Posterior cingulate gyrus (tissue), 11 donors: Measurements from ENCODE around the gene FOXP1.
A peak's percentile ranks its signal among the peaks of the same experiment; 100 is the strongest.
"Not testable (repeated sequence)": the region's sequence is repeated elsewhere in the genome, so short reads cannot be mapped to it uniquely, and the experiment has no call there.

ENCODE experiments used
- DNase-seq, 10 donors: peaks; one replicate each; pipeline versions ENCODE4 v3.0.0 to v3.0.0-alpha.2; 2020 to 2021; ENCODE audit warnings: mixed read lengths in 3 of 10
- intact Hi-C: fragments of 100-400 bp; cut with DNase I; formaldehyde crosslinking; loops from one replicate; pipeline ENCODE4 v1.15.1; 2023

FOXP1 gene

GRCh38 chr3:71542521-71543370 lies 40.8 kb downstream of the FOXP1 start:
- intact Hi-C loops = loop anchor here (5.0 kb wide), 1 partner anchor 40 kb away; the partner anchor contains the start of gene FOXP1
- DNase-seq = peak; percentile 47 to 96 (median 64)

- DNase-seq = no peak
- intact Hi-C loops = loop anchor here (5.0 kb wide), 1 partner anchor 41 kb away; the partner anchor contains the start of gene FOXP1
Measured at GRCh38 chr3:71541313-71541712, 42.2 kb downstream of the FOXP1 start.

- intact Hi-C loops = no loop called here
- DNase-seq = no peak
Measured at GRCh38 chr3:71537211-71537611, 46.3 kb downstream of the FOXP1 start.

GRCh38 chr3:71536376-71536965 lies 47.1 kb downstream of the FOXP1 start:
- intact Hi-C loops = no loop called here
- DNase-seq = no peak

- intact Hi-C loops = no loop called here
- no peak for DNase-seq
Measured at GRCh38 chr3:71533588-71533987, 49.9 kb downstream of the FOXP1 start.

- intact Hi-C loops = no loop called here
- DNase-seq = no peak
Measured at GRCh38 chr3:71532639-71533395, 50.7 kb downstream of the FOXP1 start.

- DNase-seq = no peak
- intact Hi-C loops = no loop called here
Measured at GRCh38 chr3:71530903-71531530, 52.5 kb downstream of the FOXP1 start.

GRCh38 chr3:71528816-71529215 lies 54.7 kb downstream of the FOXP1 start:
- no peak for DNase-seq

GRCh38 chr3:71526448-71526847 lies 57.1 kb downstream of the FOXP1 start:
- DNase-seq, intact Hi-C loops: not testable (repeated sequence)

More at GRCh38 chr3:71528816-71529215, 54.7 kb downstream of the FOXP1 start:
- intact Hi-C loops = no loop called here

GRCh38 chr3:71525391-71525790 lies 58.1 kb downstream of the FOXP1 start:
- DNase-seq = no peak
- intact Hi-C loops = no loop called here

- intact Hi-C loops = no loop called here
- no peak for DNase-seq
Measured at GRCh38 chr3:71524672-71525071, 58.9 kb downstream of the FOXP1 start.

- DNase-seq = no peak
- intact Hi-C loops = no loop called here
Measured at GRCh38 chr3:71523628-71524027, 59.9 kb downstream of the FOXP1 start.

GRCh38 chr3:71521940-71522876 lies 61.3 kb downstream of the FOXP1 start:
- intact Hi-C loops = no loop called here
- DNase-seq = no peak

- DNase-seq = no peak
- intact Hi-C loops = no loop called here
Measured at GRCh38 chr3:71521021-71521352, 62.5 kb downstream of the FOXP1 start.

GRCh38 chr3:71520161-71521020 lies 63.1 kb downstream of the FOXP1 start:
- intact Hi-C loops = no loop called here
- no peak for DNase-seq

GRCh38 chr3:71518089-71518488 lies 65.4 kb downstream of the FOXP1 start:
- no peak for DNase-seq
- intact Hi-C loops = no loop called here

- intact Hi-C loops = no loop called here
- no peak for DNase-seq
Measured at GRCh38 chr3:71517271-71517791, 66.2 kb downstream of the FOXP1 start.

GRCh38 chr3:71515636-71516365 lies 67.7 kb downstream of the FOXP1 start:
- DNase-seq = no peak
- intact Hi-C loops = no loop called here
